GM12864 (cell line): ENCODE measurements around the gene DISP3.

Source experiments
- DNase-seq: peaks from one replicate; pipeline ENCODE4 v3.0.0-alpha.2; 2011; ENCODE audit warnings: low read depth
- H3K4me3 ChIP-seq: 2 replicates; pipeline ENCODE4 v1.5.1; 2011; ENCODE audit warnings: mild to moderate bottlenecking, low read depth, low read length, control low read depth
- TF ChIP-seq, protein P1 (sequence below): IDR thresholded peaks from 2 replicates; pipeline ENCODE4 v1.5.1; 2011; ENCODE audit warnings: low read depth, mild to moderate bottlenecking, moderate library complexity, low read length, control low read depth, inconsistent platforms; ENCODE audit errors: missing control alignments

Gene DISP3

DNA sequence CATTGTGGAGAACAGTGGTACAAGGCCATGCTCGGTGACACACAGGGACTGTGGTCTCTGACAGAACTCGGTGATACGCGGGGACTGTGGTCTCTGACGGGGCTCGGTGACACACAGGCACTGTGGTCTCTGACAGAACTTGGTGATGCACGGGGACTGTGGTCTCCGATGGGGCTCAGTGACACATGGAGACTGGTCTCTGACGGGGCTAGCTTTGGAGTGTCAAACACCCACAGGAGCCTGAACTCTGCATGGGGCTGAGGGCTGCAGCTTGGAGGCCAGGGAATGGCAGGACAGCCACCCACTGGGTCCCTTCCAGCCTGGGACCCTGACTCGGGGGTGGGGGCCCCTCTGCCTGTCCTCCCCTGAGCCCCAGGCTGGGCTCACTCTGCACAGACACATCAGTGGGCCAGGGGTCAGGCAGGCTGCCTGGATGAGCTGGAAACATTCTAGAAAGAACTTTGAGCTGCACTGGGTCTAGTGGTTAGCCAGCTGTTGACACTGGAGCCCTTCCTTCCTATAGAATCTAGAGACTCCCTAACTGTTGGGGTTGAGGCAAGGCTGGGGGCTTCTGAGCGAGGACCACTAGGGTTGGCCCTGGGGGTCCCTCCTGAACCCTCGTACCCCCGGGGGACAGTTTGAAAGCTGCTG is 49.8 kb downstream of the DISP3 start:
- DNase-seq = no peak
- TF ChIP-seq, protein P1, sequence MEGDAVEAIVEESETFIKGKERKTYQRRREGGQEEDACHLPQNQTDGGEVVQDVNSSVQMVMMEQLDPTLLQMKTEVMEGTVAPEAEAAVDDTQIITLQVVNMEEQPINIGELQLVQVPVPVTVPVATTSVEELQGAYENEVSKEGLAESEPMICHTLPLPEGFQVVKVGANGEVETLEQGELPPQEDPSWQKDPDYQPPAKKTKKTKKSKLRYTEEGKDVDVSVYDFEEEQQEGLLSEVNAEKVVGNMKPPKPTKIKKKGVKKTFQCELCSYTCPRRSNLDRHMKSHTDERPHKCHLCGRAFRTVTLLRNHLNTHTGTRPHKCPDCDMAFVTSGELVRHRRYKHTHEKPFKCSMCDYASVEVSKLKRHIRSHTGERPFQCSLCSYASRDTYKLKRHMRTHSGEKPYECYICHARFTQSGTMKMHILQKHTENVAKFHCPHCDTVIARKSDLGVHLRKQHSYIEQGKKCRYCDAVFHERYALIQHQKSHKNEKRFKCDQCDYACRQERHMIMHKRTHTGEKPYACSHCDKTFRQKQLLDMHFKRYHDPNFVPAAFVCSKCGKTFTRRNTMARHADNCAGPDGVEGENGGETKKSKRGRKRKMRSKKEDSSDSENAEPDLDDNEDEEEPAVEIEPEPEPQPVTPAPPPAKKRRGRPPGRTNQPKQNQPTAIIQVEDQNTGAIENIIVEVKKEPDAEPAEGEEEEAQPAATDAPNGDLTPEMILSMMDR = no peak
- no peak overlapping the region for H3K4me3 ChIP-seq

DNA sequence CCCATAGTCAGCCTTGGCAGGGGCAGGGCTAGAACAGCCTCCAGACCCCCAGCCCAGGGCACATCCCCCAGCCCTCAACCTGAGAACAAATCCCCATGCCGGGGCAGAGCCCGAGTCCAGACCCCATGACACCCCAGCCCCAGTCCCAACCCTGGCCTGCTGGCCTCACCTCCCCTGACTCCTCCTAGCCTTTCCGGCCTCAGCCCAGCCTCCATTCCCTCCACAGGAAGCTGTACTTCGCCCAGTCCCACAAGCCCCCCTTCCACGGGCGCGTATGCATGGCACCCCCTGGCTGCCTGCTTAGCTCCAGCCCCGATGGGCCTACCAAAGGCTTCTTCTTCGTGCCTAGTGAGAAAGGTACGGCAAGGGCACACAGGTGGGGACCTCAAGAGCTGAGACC is 50.4 kb downstream of the DISP3 start:
- TF ChIP-seq, protein P1 = no peak

DNA sequence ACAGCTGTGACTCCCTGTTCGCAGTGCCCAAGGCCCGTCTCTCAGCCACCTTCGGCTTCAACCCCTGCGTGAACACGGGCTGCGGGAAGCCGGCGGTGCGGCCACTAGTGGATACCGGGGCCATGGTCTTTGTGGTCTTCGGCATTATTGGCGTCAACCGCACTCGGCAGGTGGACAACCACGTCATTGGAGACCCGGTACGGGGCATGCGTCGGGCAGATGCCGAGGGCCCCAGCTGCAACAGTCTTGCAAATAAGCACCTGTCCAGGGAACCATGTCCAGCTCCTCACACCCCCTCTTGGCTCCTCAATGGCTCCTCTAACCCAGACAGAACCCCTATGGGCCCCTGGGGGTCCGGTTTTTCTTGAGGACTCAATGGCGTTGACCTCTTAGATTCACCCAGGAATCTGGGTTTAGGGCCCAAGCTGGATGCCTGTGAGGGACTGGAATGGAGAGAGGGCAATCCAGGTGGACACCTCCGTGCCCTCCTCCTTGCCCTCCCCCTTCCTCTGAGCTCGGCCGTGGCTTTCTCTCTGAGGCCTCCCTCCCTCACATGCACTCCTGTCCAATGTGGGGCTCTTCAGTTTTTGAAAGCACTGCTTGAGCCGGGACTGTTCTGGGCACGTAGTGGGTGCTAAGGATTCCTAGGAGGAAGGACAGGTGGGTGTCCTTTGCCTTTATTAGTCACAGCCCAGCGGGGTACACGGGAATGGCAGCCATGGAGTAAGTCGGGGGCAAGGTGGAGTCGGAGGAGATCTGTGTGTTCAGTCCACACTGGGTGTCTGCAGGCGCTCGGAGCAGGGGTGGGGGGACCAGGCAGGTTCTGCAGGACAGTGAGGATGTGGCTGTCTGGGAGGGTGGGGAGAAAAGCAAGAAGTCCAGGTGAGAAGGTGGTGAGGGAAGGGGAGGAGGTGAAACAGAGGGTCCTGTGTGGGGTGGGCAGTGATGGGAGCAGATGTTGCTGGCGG is 51.1 kb downstream of the DISP3 start:
- DNase-seq = no peak
- H3K4me3 ChIP-seq = no peak overlapping the region
- TF ChIP-seq, protein P1 = no peak

More for the DNA sequence above, 50.4 kb downstream of the DISP3 start:
- H3K4me3 ChIP-seq = no peak overlapping the region
- no peak for DNase-seq

DNA sequence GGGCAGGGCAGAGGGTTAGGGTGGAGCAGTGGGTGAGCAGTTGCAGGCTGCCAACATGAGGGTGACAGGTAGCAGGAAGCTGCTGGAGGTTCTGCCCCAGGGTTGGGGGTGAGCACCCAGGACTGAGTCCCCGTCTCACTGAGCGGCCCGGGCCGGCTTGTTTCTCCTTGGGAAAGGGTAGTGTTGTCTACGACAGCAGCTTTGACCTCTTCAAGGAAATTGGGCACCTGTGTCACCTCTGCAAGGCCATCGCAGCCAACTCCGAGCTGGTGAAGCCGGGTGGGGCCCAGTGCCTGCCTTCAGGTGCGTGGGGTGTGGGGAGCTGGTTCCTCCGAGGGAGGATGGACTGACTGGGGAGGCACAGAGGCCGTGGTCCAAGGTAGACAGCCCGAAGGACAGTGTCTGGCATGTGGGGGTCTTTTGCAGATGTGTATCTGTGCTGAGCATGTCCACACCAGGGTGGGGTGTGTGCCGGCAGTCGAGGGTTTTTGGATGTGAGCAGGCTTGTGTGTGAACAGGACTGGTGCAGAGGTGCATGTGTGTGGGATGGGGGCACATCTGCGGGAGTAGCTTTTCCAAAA is 51.9 kb downstream of the DISP3 start:
- TF ChIP-seq, protein P1 = no peak
- no peak overlapping the region for H3K4me3 ChIP-seq
- DNase-seq = no peak

DNA sequence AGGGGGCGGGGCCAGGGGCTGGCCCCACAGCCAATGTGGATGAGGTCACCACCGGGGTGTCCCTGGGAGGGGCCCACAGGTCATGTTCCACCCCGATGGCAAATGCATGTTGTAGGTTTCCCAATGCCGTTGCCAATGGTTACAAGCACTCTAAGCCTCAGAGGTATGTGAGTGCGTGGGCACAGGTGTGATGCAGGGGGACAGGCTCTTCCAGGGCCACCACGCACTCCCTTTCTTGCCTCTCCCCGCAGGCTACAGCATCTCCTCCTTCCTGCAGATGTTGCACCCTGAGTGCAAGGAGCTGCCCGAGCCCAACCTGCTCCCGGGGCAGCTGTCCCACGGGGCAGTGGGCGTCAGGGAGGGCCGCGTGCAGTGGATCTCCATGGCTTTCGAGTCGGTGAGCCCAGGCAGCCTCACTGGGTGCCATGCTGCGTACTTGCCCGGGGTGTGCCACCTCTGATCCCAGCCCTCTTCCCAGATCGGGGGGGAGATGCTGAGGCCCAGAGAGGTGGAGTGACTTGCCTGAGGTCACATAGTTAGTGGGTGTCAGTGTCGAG is 52.4 kb downstream of the DISP3 start:
- no peak for DNase-seq
- TF ChIP-seq, protein P1 = no peak
- no peak overlapping the region for H3K4me3 ChIP-seq

DNA sequence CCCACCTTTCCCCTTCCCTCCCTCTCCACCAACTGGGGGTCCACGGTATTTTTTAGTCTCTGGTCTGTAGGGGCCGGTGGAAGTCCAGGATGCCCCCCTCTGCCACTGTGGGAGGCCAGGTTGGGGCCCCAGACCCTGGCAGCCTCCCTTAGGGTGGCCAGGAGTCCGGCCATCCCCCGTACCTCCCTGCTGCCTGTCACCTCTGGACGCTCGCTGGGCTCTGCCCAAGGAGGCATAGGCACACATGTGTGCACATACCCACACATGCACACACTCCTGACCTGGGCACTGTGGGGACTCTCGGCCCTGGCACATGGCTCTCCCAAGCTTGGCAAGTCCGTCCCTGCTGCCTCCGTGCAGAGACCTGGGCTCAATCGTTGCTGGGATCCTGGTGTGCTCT is 53.0 kb downstream of the DISP3 start:
- H3K4me3 ChIP-seq = no peak overlapping the region
- DNase-seq = no peak
- TF ChIP-seq, protein P1 = no peak
